PC-9 (cell line): ENCODE data around the gene SUCO. TPM values are rescaled to one million over a fixed set of nuclear protein-coding genes. Genes with fewer than 3 reads are reported as not detected.

ENCODE experiments used
- BruUV-seq: library from RNA; stranded (reverse); fragments of 400-500 nt; replicated peaks from 2 replicates; lab custom pipeline; 2021; lab: Mats Ljungman, UMichigan
- CTCF ChIA-PET: fragments of 300-600 bp; sonication (Branson Sonifier 250); formaldehyde crosslinking; loops from one replicate; lab custom pipeline; 2022; ENCODE audit warnings: antibody characterized with exemption; lab: Charles Lee
- POLR2A ChIA-PET: fragments of 300-600 bp; sonication (Branson Sonifier 250); formaldehyde crosslinking; loops from one replicate; lab custom pipeline; 2022; ENCODE audit warnings: antibody characterized with exemption; ENCODE audit not compliant: unreplicated experiment; lab: Charles Lee
- DNase-seq, 2 experiments: peaks; one replicate each; pipeline versions ENCODE4 v3.0.0 to v3.0.0-alpha.2; 2015 to 2022; ENCODE audit warnings: mixed read lengths in 1 of 2
- H2AFZ ChIP-seq: fragments of 200-600 bp; sonication (generic); 2 replicates; pipeline ENCODE4 v1.8.1; 2017; ENCODE audit warnings: antibody characterized with exemption
- H3F3A ChIP-seq: fragments of 200-600 bp; sonication (generic); 2 replicates; pipeline ENCODE4 v1.8.1; 2017; ENCODE audit warnings: antibody characterized with exemption, mild to moderate bottlenecking, low read depth; ENCODE audit not compliant: insufficient read depth
- H3K27ac ChIP-seq: fragments of 200-600 bp; sonication (generic); 2 replicates; pipeline ENCODE4 v1.6.1; 2016; ENCODE audit warnings: mixed run types
- H3K27me3 ChIP-seq: fragments of 200-600 bp; sonication (generic); 2 replicates; pipeline ENCODE4 v1.6.1; 2016; ENCODE audit warnings: low read depth, mixed run types; ENCODE audit not compliant: insufficient read depth
- H3K36me3 ChIP-seq: fragments of 200-600 bp; sonication (generic); 2 replicates; pipeline ENCODE4 v1.6.1; 2016; ENCODE audit warnings: low read depth, mixed run types
- H3K4me1 ChIP-seq: fragments of 200-600 bp; sonication (generic); replicated peaks from 2 replicates; pipeline ENCODE4 v1.6.1; 2016; ENCODE audit warnings: mixed run types; ENCODE audit not compliant: insufficient read depth
- H3K4me2 ChIP-seq: fragments of 200-600 bp; sonication (generic); 2 replicates; pipeline ENCODE4 v1.6.1; 2017; ENCODE audit warnings: mixed run types
- H3K4me3 ChIP-seq: fragments of 200-600 bp; sonication (generic); 2 replicates; pipeline ENCODE4 v1.6.1; 2016; ENCODE audit warnings: mixed run types
- H3K79me2 ChIP-seq: fragments of 200-600 bp; sonication (generic); 2 replicates; pipeline ENCODE4 v1.6.1; 2017; ENCODE audit warnings: low read depth, mixed run types
- H3K9me2 ChIP-seq: fragments of 200-600 bp; sonication (generic); 2 replicates; pipeline ENCODE4 v1.8.1; 2017; ENCODE audit warnings: mild to moderate bottlenecking; ENCODE audit not compliant: insufficient read depth
- H3K9me3 ChIP-seq: fragments of 200-600 bp; sonication (generic); 2 replicates; pipeline ENCODE4 v1.8.1; 2016; ENCODE audit warnings: low read depth; ENCODE audit not compliant: insufficient read depth
- H4K20me1 ChIP-seq: fragments of 200-600 bp; sonication (generic); 2 replicates; pipeline ENCODE4 v1.8.1; 2017; ENCODE audit not compliant: insufficient read depth
- EZH2 ChIP-seq: fragments of 200-600 bp; sonication (generic); IDR thresholded peaks from 2 replicates; pipeline ENCODE4 v1.8.0; 2017; ENCODE audit warnings: antibody characterized with exemption, low read depth
- intact Hi-C: fragments of 100-400 bp; cut with micrococcal nuclease; formaldehyde crosslinking; loops from one replicate; pipeline ENCODE4 v1.10.0; 2022; ENCODE audit not compliant: unreplicated experiment
- total RNA-seq: library from RNA; stranded (reverse); gene quantifications from 2 replicates; pipeline ENCODE4 v1.2.3, GENCODE V29; 2021
- TF ChIP-seq, protein P1 (sequence below): fragments of 200-600 bp; sonication (generic); conservative IDR thresholded peaks from 2 replicates; pipeline ENCODE4 v1.6.1; 2017; ENCODE audit warnings: mixed run types, antibody characterized with exemption, mild to moderate bottlenecking, moderate library complexity

Gene SUCO
- total RNA-seq, 1 experiment from 2014 or later, result 34.0 TPM

DNA sequence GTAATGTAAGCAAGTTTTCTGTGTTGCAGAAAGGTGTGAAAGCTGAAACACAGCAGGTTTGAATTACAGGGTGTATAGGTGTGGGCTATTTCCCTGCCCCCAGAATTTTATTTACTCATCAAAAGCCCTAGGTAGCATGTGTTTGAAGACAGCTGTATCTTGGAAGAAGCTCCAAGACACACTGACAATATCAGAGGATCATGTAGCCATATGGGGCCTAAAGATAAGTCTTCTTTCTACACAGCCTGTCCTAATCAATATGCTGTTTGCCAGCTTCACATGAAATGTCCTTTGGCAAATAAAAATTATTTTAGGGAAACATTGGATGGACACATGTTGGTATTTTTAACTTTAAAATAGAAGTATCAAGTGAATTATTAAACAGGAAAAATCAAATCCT is 17.5 kb upstream of the SUCO start:
- POLR2A ChIA-PET, result no interaction called here
- no peaks in the 10 kb centered on the region for H3K36me3 ChIP-seq
- H3K27me3 ChIP-seq, result no peaks in the 10 kb centered on the region
- H2AFZ ChIP-seq, result no peak overlapping the region
- no peaks in the 10 kb centered on the region for H3K79me2 ChIP-seq
- intact Hi-C loops, result no loop called here
- no peak overlapping the region for H3K27ac ChIP-seq
- H4K20me1 ChIP-seq, result no peaks in the 10 kb centered on the region
- no peak overlapping the region for H3K4me3 ChIP-seq
- H3K9me3 ChIP-seq, result 0 out of 2 replicates have a peak, but pooled peaks cover 3% of the 10 kb centered on the region
- CTCF ChIA-PET, result no interaction called here
- TF ChIP-seq, protein P1, sequence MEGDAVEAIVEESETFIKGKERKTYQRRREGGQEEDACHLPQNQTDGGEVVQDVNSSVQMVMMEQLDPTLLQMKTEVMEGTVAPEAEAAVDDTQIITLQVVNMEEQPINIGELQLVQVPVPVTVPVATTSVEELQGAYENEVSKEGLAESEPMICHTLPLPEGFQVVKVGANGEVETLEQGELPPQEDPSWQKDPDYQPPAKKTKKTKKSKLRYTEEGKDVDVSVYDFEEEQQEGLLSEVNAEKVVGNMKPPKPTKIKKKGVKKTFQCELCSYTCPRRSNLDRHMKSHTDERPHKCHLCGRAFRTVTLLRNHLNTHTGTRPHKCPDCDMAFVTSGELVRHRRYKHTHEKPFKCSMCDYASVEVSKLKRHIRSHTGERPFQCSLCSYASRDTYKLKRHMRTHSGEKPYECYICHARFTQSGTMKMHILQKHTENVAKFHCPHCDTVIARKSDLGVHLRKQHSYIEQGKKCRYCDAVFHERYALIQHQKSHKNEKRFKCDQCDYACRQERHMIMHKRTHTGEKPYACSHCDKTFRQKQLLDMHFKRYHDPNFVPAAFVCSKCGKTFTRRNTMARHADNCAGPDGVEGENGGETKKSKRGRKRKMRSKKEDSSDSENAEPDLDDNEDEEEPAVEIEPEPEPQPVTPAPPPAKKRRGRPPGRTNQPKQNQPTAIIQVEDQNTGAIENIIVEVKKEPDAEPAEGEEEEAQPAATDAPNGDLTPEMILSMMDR, result no peak
- TF ChIP-seq EZH2, result no peak
- no peak overlapping the region for H3K4me2 ChIP-seq
- no peak for DNase-seq
- no TSS peak for BruUV-seq
- H3F3A ChIP-seq, result no peaks in the 10 kb centered on the region
- no peaks in the 10 kb centered on the region for H3K4me1 ChIP-seq
- H3K9me2 ChIP-seq, result no peaks in the 10 kb centered on the region

DNA sequence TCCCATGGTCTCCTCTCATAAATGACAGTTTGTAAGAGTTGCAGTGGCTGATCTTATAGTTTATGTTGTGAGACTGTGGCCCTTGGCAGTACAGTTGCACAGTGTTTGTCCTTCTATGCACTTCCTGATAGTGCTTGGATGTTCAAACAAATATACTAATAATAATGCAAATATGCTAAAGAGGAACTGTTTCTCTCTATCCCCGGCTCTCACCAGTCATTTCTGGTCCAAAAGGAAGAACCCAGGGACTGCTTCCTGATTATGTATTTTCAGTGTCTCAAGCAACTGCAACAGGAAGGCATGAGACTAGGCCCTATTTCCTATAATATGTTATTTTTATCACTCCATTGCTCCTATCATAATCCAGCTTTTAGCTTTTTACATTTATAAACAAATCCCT is 17.0 kb upstream of the SUCO start:
- Histone ChIP-seq H3K27me3 (no peaks in the 10 kb centered on the region), H3K9me2 (no peaks in the 10 kb centered on the region), H3K36me3 (no peaks in the 10 kb centered on the region), H3K4me2 (no peak overlapping the region), H3K4me1 (no peaks in the 10 kb centered on the region), H3F3A (no peaks in the 10 kb centered on the region), H3K79me2 (no peaks in the 10 kb centered on the region), H4K20me1 (no peaks in the 10 kb centered on the region), H3K4me3 (no peak overlapping the region), H3K27ac (no peak overlapping the region), H3K9me3 (0 out of 2 replicates have a peak, but pooled peaks cover 3% of the 10 kb centered on the region), H2AFZ (no peak overlapping the region)
- peak in 1 of 2 experiments; percentile 15 for DNase-seq
- POLR2A ChIA-PET, result no interaction called here
- TF ChIP-seq, protein P1, result no peak
- no peak for TF ChIP-seq EZH2
- no TSS peak for BruUV-seq
- CTCF ChIA-PET, result no interaction called here
- intact Hi-C loops, result no loop called here

DNA sequence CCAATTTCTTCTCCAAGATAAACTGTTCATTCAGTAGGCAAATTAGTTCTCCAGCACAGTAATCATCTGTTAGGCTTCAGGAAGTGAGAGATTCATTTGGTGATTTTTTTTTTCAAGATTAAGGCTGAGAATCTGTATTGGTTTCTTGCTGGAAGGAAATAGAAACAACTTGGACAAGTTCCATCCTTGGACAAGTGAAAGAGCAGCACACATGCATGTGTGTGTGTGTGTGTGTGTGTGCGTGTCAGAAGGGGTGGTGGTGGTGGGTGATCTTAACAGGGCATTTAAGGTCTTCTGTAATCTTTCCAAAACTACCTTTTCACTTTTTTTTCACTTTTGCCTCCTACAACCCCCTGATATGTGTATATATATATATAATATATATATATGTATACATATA is 15.9 kb upstream of the SUCO start:
- no peak overlapping the region for H2AFZ ChIP-seq
- POLR2A ChIA-PET, result no interaction called here
- H3K4me2 ChIP-seq, result no peak overlapping the region
- no peaks in the 10 kb centered on the region for H3K9me2 ChIP-seq
- H3K79me2 ChIP-seq, result no peaks in the 10 kb centered on the region
- TF ChIP-seq EZH2, result no peak
- TF ChIP-seq, protein P1, result no peak
- no peak overlapping the region for H3K27ac ChIP-seq
- no peak overlapping the region for H3K4me3 ChIP-seq
- H3F3A ChIP-seq, result no peaks in the 10 kb centered on the region
- no peaks in the 10 kb centered on the region for H4K20me1 ChIP-seq
- intact Hi-C loops, result no loop called here
- no peaks in the 10 kb centered on the region for H3K27me3 ChIP-seq
- H3K36me3 ChIP-seq, result no peaks in the 10 kb centered on the region
- BruUV-seq, result no TSS peak
- H3K9me3 ChIP-seq, result 0 out of 2 replicates have a peak, but pooled peaks cover 3% of the 10 kb centered on the region
- no peak for DNase-seq
- CTCF ChIA-PET, result no interaction called here
- no peaks in the 10 kb centered on the region for H3K4me1 ChIP-seq
